Endothelial cell of umbilical vein (primary cell): ENCODE data around the gene PHLPP1.

Source experiments
- CTCF ChIP-seq, 2 donors: IDR thresholded peaks; 1 replicate in 1 of 2; 2 replicates in 1 of 2; pipeline ENCODE4 v1.5.1; 2011; ENCODE audit warnings: low read length in 2 of 2, mild to moderate bottlenecking in 2 of 2, moderate library complexity in 2 of 2, control low read depth in 1 of 2, inconsistent platforms in 1 of 2, low read depth in 1 of 2; ENCODE audit not compliant: insufficient read depth in 1 of 2; ENCODE audit errors: extremely low read depth in 1 of 2
- EZH2 ChIP-seq: IDR thresholded peaks from 2 replicates; pipeline ENCODE4 v1.6.1; 2012; ENCODE audit warnings: borderline replicate concordance, low read depth, mild to moderate bottlenecking, moderate library complexity, low read length, inconsistent platforms; ENCODE audit not compliant: severe bottlenecking
- POLR2A ChIP-seq: IDR thresholded peaks from 2 replicates; pipeline ENCODE4 v1.6.1; 2012; ENCODE audit warnings: low read depth, mild to moderate bottlenecking, control low read depth, low read length

DNA sequence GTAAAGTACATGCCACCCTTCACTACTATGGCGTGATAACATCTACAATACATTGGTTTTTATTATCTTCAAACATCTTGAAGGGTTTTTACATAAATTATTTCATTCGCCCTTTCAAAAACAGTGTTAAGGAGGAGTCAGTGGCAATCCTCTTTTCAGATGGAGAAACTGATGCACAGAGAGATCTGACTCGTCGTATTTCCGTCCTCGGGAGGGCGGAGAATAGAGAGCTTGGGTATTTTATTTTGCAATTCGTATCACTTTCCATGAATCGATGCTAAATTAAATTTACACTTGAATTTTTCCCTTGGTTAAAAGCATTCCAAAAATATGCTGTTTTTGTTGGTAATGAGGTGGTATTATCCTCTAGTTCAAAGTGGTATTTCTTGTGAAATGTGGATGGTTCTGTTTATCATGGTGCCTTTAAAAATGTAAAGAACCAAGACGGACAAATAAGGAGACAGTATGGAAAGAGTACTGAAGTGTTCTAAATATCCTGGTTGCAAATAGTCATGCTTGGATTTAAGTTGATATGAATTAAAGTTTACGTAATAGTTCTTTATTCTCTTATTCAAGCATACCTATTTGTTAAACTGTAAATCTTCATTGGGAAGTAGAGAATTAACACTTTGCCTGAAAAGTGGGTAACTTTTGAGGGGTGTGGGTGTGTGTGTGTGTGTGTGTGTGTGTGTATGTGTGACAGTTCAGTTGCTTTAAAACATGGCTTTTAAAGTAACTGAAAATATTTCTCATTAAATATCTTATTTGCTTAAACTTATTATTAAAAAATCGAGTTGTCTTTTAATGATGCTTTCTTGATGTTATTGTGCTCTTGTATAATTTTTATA, 5.6 kb downstream of the PHLPP1 start:
- TF ChIP-seq CTCF (IDR thresholded peaks at IDR 0.05; ENCODE audit: extremely low read depth in 1 of 2, insufficient read depth in 1 of 2, low read depth in 1 of 2, low read length in 2 of 2) = no peak
- no peak for TF ChIP-seq EZH2
- TF ChIP-seq POLR2A = no peak
